Calu3 (cell line): ENCODE data around the gene SH2D5. TPM values are rescaled to one million over a fixed set of nuclear protein-coding genes. Genes with fewer than 3 reads are reported as not detected.

Experiments used
- BruUV-seq: library from RNA; stranded (reverse); fragments of 400-500 nt; replicated peaks from 2 replicates; lab custom pipeline; 2021; lab: Mats Ljungman, UMichigan
- CTCF ChIA-PET: fragments of 300-600 bp; sonication (Branson Sonifier 250); formaldehyde crosslinking; loops from one replicate; lab custom pipeline; 2022; ENCODE audit warnings: antibody characterized with exemption; lab: Charles Lee
- DNase-seq: peaks from one replicate; pipeline ENCODE4 v3.0.0; 2022
- H3K27ac Mint-ChIP-seq: one replicate; pipeline ENCODE4 v1.8.0; 2022; ENCODE audit warnings: mixed read lengths; ENCODE audit not compliant: unreplicated experiment
- H3K27me3 Mint-ChIP-seq: one replicate; pipeline ENCODE4 v1.8.0; 2022; ENCODE audit warnings: mixed read lengths; ENCODE audit not compliant: unreplicated experiment
- H3K36me3 Mint-ChIP-seq: one replicate; pipeline ENCODE4 v1.8.0; 2022; ENCODE audit warnings: mild to moderate bottlenecking, moderate library complexity, mixed read lengths; ENCODE audit not compliant: insufficient read depth, unreplicated experiment
- H3K4me1 Mint-ChIP-seq: one replicate; pipeline ENCODE4 v1.8.0; 2022; ENCODE audit warnings: mild to moderate bottlenecking, low read depth, mixed read lengths; ENCODE audit not compliant: unreplicated experiment
- H3K4me3 Mint-ChIP-seq: one replicate; pipeline ENCODE4 v1.8.0; 2022; ENCODE audit warnings: mild to moderate bottlenecking, low read depth, moderate library complexity, mixed read lengths; ENCODE audit not compliant: unreplicated experiment
- H3K9me3 Mint-ChIP-seq: one replicate; pipeline ENCODE4 v1.8.0; 2022; ENCODE audit warnings: low read depth, mixed read lengths; ENCODE audit not compliant: unreplicated experiment
- CTCF ChIP-seq: fragments of 200-600 bp; IDR thresholded peaks from one replicate; pipeline ENCODE4 v1.8.0; 2022; ENCODE audit warnings: antibody characterized with exemption; ENCODE audit not compliant: unreplicated experiment
- intact Hi-C: fragments of 100-400 bp; cut with micrococcal nuclease; formaldehyde crosslinking; loops from one replicate; pipeline ENCODE4 v1.10.0; 2022; ENCODE audit not compliant: unreplicated experiment
- total RNA-seq: library from RNA; stranded (reverse); gene quantifications from 2 replicates; pipeline ENCODE4 v1.2.3, GENCODE V29; 2022

SH2D5 gene
- total RNA-seq, 1 experiment from 2014 or later = 2.7 TPM

- BruUV-seq = no TSS peak
- Mint-ChIP-seq H3K4me3 (no peak overlapping the region), H3K4me1 (no peaks in the 10 kb centered on the region), H3K27me3 (peaks cover 47% of the 10 kb centered on the region), H3K9me3 (no peaks in the 10 kb centered on the region), H3K27ac (no peak overlapping the region), H3K36me3 (no peaks in the 10 kb centered on the region)
- CTCF ChIA-PET = no interaction called here
- no peak for TF ChIP-seq CTCF
- intact Hi-C loops = no loop called here
- DNase-seq = no peak
Measured at GRCh38 chr1:20685099-20685662, 47.3 kb downstream of the SH2D5 start.

DNA sequence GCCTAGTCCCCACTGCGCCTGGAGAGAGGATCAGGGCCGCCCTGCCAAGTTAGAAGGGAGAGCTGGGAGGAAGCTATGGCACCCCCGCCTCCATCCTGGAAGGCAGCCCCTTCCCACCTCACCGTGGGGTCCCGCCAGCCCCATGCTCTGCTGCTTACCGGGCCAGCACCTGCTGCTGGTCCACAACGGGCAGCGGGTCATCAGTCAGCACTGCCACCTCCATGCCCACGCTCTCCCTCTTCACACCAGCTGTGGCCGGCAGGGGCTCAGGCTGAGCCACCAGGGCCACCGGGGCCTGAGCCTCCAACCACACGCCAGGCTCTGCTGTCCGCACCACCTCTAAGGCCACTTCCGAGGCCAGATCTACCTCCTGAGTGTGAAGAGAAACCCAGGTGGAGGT lies 47.9 kb downstream of the SH2D5 start:
- no peaks in the 10 kb centered on the region for H3K36me3 Mint-ChIP-seq
- CTCF ChIA-PET = interaction anchor here (0.5 kb wide), 1 partner anchor 188 kb away, joined by 3 read pairs; no protein-coding TSS in a partner anchor
- H3K9me3 Mint-ChIP-seq = no peaks in the 10 kb centered on the region
- no peaks in the 10 kb centered on the region for H3K4me1 Mint-ChIP-seq
- no peak overlapping the region for H3K4me3 Mint-ChIP-seq
- BruUV-seq = no TSS peak
- TF ChIP-seq CTCF = no peak
- no peak overlapping the region for H3K27ac Mint-ChIP-seq
- intact Hi-C loops = no loop called here
- H3K27me3 Mint-ChIP-seq = peaks cover 52% of the 10 kb centered on the region
- no peak for DNase-seq

GRCh38 chr1:20684050-20684620 lies 48.4 kb downstream of the SH2D5 start:
- no peak for TF ChIP-seq CTCF
- CTCF ChIA-PET = interaction anchor here (0.5 kb wide), 2 partner anchors 189 to 525 kb away, joined by 3 to 5 read pairs; no protein-coding TSS in a partner anchor
- intact Hi-C loops = no loop called here
- H3K36me3 Mint-ChIP-seq = no peaks in the 10 kb centered on the region
- H3K27me3 Mint-ChIP-seq = peaks cover 57% of the 10 kb centered on the region
- H3K4me1 Mint-ChIP-seq = no peaks in the 10 kb centered on the region
- no peak for DNase-seq
- BruUV-seq = no TSS peak
- no peak overlapping the region for H3K4me3 Mint-ChIP-seq
- no peak overlapping the region for H3K27ac Mint-ChIP-seq
- no peaks in the 10 kb centered on the region for H3K9me3 Mint-ChIP-seq

DNA sequence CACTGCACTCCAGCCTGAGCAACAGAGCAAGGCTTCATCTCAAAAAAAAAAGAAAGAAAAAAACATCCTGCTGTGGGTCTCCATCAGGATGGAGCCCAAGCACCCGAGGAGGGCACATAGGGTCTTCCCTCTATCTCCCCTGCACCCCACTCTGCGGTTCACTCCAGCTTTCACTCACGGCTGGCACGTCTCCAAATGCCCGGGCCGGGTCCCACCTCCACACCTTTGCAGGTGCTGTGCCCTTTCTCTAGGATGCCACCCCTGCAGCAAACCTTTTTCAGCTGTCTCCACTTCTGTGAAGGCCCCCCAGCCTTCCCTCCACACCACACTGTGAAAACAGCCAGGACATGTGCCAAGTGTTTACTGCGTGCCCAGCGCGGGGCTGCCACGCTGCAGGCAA lies 48.9 kb downstream of the SH2D5 start:
- no peak for TF ChIP-seq CTCF
- intact Hi-C loops = no loop called here
- no peak for DNase-seq
- Mint-ChIP-seq H3K4me3 (no peak overlapping the region), H3K36me3 (no peaks in the 10 kb centered on the region), H3K9me3 (no peaks in the 10 kb centered on the region), H3K27ac (no peak overlapping the region), H3K27me3 (peaks cover 63% of the 10 kb centered on the region), H3K4me1 (no peaks in the 10 kb centered on the region)
- no TSS peak for BruUV-seq
- CTCF ChIA-PET = interaction anchor here (0.5 kb wide), 1 partner anchor 526 kb away, joined by 5 read pairs; no protein-coding TSS in a partner anchor
